Measurements from ENCODE around the gene KCNIP2.

KCNIP2 gene

GRCh38 chr10:101779544-101780186, 63.9 kb downstream of the KCNIP2 start:
- ChIA-PET CTCF (interaction anchor here (1.0 to 10.7 kb wide), 23 partner anchors 7 to 566 kb away, joined by 3 to 331 read pairs (median 10); partner anchors contain the start of genes DPCD and POLL), POLR2A (interaction anchor here (0.7 kb wide), 1 partner anchor 177 kb away, joined by 3 read pairs; no protein-coding TSS in a partner anchor)
- peak; percentile 89 for DNase-seq (ENCODE audit: extremely low spot score)
- TF ChIP-seq, protein P1, sequence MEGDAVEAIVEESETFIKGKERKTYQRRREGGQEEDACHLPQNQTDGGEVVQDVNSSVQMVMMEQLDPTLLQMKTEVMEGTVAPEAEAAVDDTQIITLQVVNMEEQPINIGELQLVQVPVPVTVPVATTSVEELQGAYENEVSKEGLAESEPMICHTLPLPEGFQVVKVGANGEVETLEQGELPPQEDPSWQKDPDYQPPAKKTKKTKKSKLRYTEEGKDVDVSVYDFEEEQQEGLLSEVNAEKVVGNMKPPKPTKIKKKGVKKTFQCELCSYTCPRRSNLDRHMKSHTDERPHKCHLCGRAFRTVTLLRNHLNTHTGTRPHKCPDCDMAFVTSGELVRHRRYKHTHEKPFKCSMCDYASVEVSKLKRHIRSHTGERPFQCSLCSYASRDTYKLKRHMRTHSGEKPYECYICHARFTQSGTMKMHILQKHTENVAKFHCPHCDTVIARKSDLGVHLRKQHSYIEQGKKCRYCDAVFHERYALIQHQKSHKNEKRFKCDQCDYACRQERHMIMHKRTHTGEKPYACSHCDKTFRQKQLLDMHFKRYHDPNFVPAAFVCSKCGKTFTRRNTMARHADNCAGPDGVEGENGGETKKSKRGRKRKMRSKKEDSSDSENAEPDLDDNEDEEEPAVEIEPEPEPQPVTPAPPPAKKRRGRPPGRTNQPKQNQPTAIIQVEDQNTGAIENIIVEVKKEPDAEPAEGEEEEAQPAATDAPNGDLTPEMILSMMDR (IDR thresholded peaks at IDR 0.05; ENCODE audit: control extremely low read depth, extremely low read depth, low read depth, missing control alignments) = peak; percentile 88

- POLR2A ChIA-PET = interaction anchor here (0.7 kb wide), 1 partner anchor 176 kb away, joined by 3 read pairs; no protein-coding TSS in a partner anchor
- TF ChIP-seq, protein P1 (IDR thresholded peaks at IDR 0.05; ENCODE audit: control extremely low read depth, extremely low read depth, low read depth, missing control alignments) = no peak
- DNase-seq (ENCODE audit: extremely low spot score) = peak; percentile 54
- CTCF ChIA-PET = interaction anchor here (0.7 to 10.7 kb wide), 8 partner anchors 10 to 565 kb away, joined by 3 to 331 read pairs (median 3); no protein-coding TSS in a partner anchor
These were observed 64.6 kb downstream of the KCNIP2 start for GRCh38 chr10:101778781-101779543.

GRCh38 chr10:101778151-101778780, 65.3 kb downstream of the KCNIP2 start:
- TF ChIP-seq, protein P1 (IDR thresholded peaks at IDR 0.05; ENCODE audit: control extremely low read depth, extremely low read depth, low read depth, missing control alignments) = no peak
- ChIA-PET CTCF (interaction anchor here (0.7 to 10.7 kb wide), 7 partner anchors 9 to 564 kb away, joined by 3 to 331 read pairs (median 3); no protein-coding TSS in a partner anchor), POLR2A (no interaction called here)
- DNase-seq (ENCODE audit: extremely low spot score) = no peak

DNA sequence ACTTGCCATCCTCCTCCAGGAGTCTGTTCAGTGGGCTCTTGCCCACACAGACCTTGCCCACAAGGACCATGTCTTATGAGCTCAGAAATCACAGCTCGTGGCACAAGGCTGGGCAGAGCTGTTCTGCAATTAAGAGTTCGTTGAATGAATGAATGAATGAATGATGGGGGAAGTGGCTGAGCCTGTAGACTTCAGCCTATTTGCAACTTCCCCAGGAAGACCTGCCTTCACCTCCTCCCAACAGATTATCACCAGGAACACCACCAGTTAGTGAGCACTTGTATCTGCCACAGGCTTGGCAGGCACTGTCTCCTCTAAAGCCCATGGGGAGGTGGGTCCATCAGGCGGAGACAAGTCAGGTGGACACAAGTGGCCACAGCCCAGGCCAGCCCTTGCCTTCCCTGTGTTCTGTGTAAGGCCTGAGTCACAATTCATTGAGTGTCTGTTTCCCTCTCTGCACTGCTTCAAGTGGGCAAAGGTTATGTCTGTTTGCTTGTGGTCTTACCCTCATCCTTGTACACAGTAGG, 65.9 kb downstream of the KCNIP2 start:
- POLR2A ChIA-PET = no interaction called here
- no peak for DNase-seq (ENCODE audit: extremely low spot score)
- TF ChIP-seq, protein P1 (IDR thresholded peaks at IDR 0.05; ENCODE audit: control extremely low read depth, extremely low read depth, low read depth, missing control alignments) = no peak
- CTCF ChIA-PET = interaction anchor here (2.0 to 10.7 kb wide), 2 partner anchors 9 to 172 kb away, joined by 10 to 331 read pairs; no protein-coding TSS in a partner anchor

- ChIA-PET POLR2A (no interaction called here), CTCF (interaction anchor here (10.7 kb wide), 1 partner anchor 170 kb away, joined by 331 read pairs; no protein-coding TSS in a partner anchor)
- DNase-seq (ENCODE audit: extremely low spot score) = no peak
- TF ChIP-seq, protein P1 (IDR thresholded peaks at IDR 0.05; ENCODE audit: control extremely low read depth, extremely low read depth, low read depth, missing control alignments) = no peak
These were observed 67.3 kb downstream of the KCNIP2 start for GRCh38 chr10:101776161-101776817.

All from GM10248 (cell line).